OCI-LY1 (cell line): ENCODE results near the gene RPL9.

Experiments
- CTCF ChIP-seq: fragments of 200-600 bp; sonication (generic), shearing (Covaris generic); IDR thresholded peaks from 2 replicates; pipeline ENCODE4 v1.5.1; 2017; ENCODE audit warnings: mild to moderate bottlenecking, antibody characterized with exemption, low read length, moderate library complexity, mixed read lengths
- EZH2 ChIP-seq: fragments of 200-600 bp; sonication (generic), shearing (Covaris generic); IDR thresholded peaks from 2 replicates; pipeline ENCODE4 v1.8.0; 2017; ENCODE audit warnings: borderline replicate concordance, mixed run types, mild to moderate bottlenecking, antibody characterized with exemption, low read length, moderate library complexity, mixed read lengths

- TF ChIP-seq CTCF (no peak), EZH2 (no peak)
These were observed 31.6 kb upstream of the RPL9 start for GRCh38 chr4:39490322-39490721.
